Loucy (cell line): ENCODE measurements around the gene CDH12.

Source experiments
- CTCF ChIP-seq: fragments of 200-600 bp; sonication (generic); conservative IDR thresholded peaks from 2 replicates; pipeline ENCODE4 v1.5.1; 2014; ENCODE audit warnings: mild to moderate bottlenecking, antibody characterized with exemption, low read length
- EZH2phosphoT487 ChIP-seq: fragments of 200-600 bp; IDR thresholded peaks from 2 replicates; pipeline ENCODE4 v1.6.1; 2018; ENCODE audit warnings: antibody characterized with exemption, mild to moderate bottlenecking, moderate library complexity, borderline replicate concordance

DNA sequence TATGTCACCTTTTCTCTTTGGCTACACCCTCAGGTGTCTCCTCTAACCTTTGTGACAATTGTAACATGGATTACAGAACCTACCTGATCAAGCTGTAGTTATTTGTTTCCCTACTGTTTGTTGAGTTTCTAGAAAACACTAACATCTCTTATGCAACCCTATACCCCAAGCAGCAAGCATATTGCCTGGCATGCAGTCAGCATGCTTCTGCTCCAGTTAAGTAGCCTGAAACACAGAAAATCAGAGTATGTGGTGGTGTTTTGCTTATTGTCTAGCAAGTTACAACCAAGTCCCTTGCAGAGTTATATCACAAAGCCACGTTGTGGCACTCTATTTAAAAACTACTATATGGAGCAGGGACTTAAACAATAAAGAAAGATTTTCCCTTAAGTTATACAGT is 131.1 kb downstream of the CDH12 start:
- TF ChIP-seq CTCF (no peak), EZH2phosphoT487 (no peak)
